Measurements from ENCODE around the gene MSI2.

Gene MSI2

DNA sequence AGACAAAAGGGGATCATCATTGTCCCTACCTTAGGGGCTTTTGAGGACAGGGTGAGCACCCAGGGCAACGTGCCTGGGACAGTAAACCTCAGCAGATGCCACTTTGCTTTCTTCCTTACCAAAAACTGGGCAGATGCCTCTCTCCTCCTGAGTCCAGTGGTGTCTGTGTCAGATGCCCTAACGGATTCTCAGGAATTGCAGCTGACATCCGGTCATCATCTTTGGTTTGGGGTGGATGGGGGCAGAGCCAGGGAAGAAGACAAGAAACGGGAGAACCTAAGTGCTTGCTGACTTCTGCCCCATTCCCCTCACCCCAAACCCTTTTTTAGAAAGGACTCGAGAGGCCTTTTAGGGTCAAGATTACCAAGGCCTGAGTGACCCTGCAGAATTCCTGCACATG is 187.5 kb downstream of the MSI2 start:
- no peaks in the 10 kb centered on the region for H3K27me3 ChIP-seq (ENCODE audit: control insufficient read depth, insufficient read depth, low read length)
- H3K36me3 ChIP-seq (ENCODE audit: control insufficient read depth, low read depth, low read length): no peaks in the 10 kb centered on the region
- H3K4me1 ChIP-seq (ENCODE audit: control insufficient read depth, low read depth, low read length): peaks cover 31% of the 10 kb centered on the region
- H3K9me3 ChIP-seq (ENCODE audit: control insufficient read depth, low read depth, low read length): no peaks in the 10 kb centered on the region
- no peak overlapping the region for H3K27ac ChIP-seq (ENCODE audit: low read length)
- H3K4me3 ChIP-seq (ENCODE audit: low read length): no peak overlapping the region
- no peak overlapping the region for H3K9ac ChIP-seq (ENCODE audit: low read length)

DNA sequence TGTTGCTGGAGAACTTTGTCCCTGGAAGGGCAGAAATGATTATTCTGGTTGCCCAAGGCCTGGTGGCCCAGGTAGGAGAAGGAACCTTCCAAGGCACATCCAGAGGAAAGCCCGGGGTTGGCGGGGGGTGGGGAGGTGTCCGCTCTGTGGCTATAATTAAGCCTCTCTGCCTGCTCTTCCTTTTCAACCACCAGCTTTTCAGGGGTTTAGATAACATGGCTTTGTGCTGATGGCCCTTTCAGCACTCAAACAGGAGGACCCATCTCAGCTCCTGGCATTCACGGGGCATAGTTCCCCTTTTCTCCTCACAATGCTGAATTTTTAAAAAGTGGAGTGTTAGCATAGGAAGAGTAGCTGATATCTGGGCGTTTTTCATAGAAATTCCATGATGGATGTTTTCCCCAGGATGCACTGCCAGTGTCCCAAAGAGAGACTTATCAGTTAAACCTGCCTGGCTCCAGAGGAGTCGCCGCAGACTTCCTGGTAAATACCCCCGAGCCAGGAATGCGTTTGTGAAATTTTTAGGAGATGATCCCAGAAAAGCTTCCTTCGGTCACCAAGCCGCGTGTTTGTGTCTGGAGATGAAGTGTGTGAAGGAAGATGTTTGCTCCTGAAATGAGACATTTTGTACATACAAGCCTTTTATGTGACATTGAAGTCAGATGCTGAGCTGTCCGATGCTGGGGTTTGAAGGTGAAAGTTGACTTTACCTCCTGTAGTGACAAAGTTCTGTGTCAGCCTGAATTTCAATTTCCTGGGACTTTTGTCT is 188.5 kb downstream of the MSI2 start:
- no peak overlapping the region for H3K27ac ChIP-seq (ENCODE audit: low read length)
- H3K9me3 ChIP-seq (ENCODE audit: control insufficient read depth, low read depth, low read length): no peaks in the 10 kb centered on the region
- H3K4me3 ChIP-seq (ENCODE audit: low read length): no peak overlapping the region
- no peaks in the 10 kb centered on the region for H3K36me3 ChIP-seq (ENCODE audit: control insufficient read depth, low read depth, low read length)
- H3K9ac ChIP-seq (ENCODE audit: low read length): no peak overlapping the region
- H3K4me1 ChIP-seq (ENCODE audit: control insufficient read depth, low read depth, low read length): peaks cover 29% of the 10 kb centered on the region
- H3K27me3 ChIP-seq (ENCODE audit: control insufficient read depth, insufficient read depth, low read length): no peaks in the 10 kb centered on the region

DNA sequence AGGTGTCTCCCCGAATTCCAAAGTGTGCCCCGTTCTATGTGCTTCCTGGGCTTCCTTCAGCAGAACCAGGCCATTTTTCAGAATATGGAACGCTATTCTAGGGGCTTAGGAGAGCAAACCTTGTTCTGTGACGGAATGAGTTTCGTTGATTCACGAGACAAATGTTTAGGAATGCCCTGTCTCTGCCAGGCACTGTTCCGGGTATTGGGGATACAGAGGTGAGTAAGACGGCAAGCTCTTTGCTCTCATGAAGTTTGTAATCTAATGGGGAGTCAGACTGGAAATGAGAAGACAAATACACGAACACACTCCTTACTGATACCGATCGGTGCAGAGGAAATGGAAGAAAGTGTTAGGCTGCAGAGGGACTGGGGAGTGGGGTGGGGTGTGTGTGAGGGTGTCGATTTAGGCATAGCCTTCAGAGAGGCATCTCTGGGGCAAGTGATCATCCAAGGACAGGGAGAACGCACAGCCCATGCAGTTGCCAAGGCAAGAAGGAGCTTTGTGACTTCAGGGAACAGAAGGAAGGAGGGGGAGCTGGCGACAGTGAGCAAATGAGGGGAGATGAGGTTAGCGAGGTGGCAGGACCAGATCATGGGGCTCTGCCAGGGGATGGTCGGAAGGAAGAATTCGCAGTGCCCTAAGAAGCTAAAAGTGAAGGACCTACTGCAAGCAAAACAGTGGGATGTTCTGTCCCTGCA is 189.6 kb downstream of the MSI2 start:
- no peaks in the 10 kb centered on the region for H3K36me3 ChIP-seq (ENCODE audit: control insufficient read depth, low read depth, low read length)
- H3K9me3 ChIP-seq (ENCODE audit: control insufficient read depth, low read depth, low read length): no peaks in the 10 kb centered on the region
- no peak overlapping the region for H3K27ac ChIP-seq (ENCODE audit: low read length)
- H3K27me3 ChIP-seq (ENCODE audit: control insufficient read depth, insufficient read depth, low read length): no peaks in the 10 kb centered on the region
- H3K4me1 ChIP-seq (ENCODE audit: control insufficient read depth, low read depth, low read length): peaks cover 22% of the 10 kb centered on the region
- H3K4me3 ChIP-seq (ENCODE audit: low read length): no peak overlapping the region
- H3K9ac ChIP-seq (ENCODE audit: low read length): no peak overlapping the region

DNA sequence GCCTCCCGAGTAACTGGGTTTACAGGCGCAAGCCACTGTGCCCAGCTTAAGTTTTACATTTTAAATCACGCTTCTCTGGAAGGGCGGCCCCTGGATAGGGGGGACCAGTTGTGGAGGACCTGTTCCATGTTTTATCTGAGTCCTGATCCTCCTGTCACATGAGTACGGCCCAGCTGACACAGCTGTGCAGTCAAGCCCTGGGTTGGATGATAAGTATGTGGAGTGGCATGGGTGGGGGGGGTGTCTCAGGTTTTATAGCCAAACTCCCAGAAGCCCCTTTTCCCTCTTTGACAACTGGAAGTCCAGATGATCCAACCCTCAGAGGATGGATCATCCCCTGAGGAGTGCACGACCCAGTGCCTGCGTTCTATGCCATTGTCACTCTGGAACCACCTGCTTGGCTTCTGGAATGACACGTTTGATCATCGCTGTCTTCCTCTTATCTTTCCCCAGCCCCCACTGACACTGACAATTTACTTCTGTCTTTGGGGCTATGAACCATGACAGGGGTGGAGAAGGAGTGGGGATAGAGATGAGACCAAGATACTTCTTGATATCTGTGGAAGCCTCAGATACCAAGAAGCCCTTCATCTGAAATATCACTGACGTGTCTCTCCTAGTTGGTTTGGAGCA is 191.2 kb downstream of the MSI2 start:
- H3K4me3 ChIP-seq (ENCODE audit: low read length): no peak overlapping the region
- peaks cover 11% of the 10 kb centered on the region for H3K4me1 ChIP-seq (ENCODE audit: control insufficient read depth, low read depth, low read length)
- H3K27me3 ChIP-seq (ENCODE audit: control insufficient read depth, insufficient read depth, low read length): no peaks in the 10 kb centered on the region
- H3K27ac ChIP-seq (ENCODE audit: low read length): no peak overlapping the region
- H3K9ac ChIP-seq (ENCODE audit: low read length): no peak overlapping the region
- no peaks in the 10 kb centered on the region for H3K9me3 ChIP-seq (ENCODE audit: control insufficient read depth, low read depth, low read length)
- no peaks in the 10 kb centered on the region for H3K36me3 ChIP-seq (ENCODE audit: control insufficient read depth, low read depth, low read length)

DNA sequence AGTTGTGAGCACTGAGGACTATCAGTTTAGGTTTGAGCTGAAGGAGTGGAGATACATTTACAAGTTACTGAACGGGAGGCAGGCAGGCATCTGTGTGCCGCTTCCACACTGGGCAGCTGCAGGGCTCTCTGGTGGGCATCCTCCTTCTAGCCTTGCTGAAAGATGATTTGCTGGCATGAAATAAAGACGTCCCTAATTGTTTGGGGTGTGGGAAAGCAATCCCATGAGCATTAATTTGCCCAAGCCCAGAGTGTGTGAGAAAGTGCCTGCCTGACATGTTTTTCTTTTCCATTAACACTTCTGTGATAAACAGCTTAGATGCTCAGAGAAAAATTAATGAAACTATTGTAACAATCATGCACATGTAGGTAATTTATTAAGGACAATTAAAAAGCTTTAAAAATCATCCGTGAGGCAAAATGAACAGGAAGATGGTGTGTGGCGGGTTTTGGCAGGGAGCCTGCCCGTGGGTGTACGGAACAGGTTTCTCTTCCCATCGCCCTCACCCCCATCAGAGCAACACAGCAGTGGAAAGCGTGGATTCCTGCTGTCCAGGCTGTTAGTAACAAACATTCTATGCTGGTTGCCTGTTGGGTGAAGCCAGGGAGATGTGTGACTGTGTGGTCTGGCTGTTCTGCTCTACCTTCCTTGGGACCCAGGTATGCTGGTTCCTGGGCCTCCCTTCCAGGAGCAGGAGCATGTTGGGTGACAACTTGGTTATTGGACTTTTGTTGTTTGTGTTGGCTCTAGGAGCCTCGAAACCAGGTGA is 191.9 kb downstream of the MSI2 start:
- H3K27ac ChIP-seq (ENCODE audit: low read length): no peak overlapping the region
- H3K27me3 ChIP-seq (ENCODE audit: control insufficient read depth, insufficient read depth, low read length): no peaks in the 10 kb centered on the region
- H3K9ac ChIP-seq (ENCODE audit: low read length): no peak overlapping the region
- H3K4me1 ChIP-seq (ENCODE audit: control insufficient read depth, low read depth, low read length): peaks cover 8% of the 10 kb centered on the region
- H3K9me3 ChIP-seq (ENCODE audit: control insufficient read depth, low read depth, low read length): no peaks in the 10 kb centered on the region
- no peak overlapping the region for H3K4me3 ChIP-seq (ENCODE audit: low read length)
- H3K36me3 ChIP-seq (ENCODE audit: control insufficient read depth, low read depth, low read length): no peaks in the 10 kb centered on the region

DNA sequence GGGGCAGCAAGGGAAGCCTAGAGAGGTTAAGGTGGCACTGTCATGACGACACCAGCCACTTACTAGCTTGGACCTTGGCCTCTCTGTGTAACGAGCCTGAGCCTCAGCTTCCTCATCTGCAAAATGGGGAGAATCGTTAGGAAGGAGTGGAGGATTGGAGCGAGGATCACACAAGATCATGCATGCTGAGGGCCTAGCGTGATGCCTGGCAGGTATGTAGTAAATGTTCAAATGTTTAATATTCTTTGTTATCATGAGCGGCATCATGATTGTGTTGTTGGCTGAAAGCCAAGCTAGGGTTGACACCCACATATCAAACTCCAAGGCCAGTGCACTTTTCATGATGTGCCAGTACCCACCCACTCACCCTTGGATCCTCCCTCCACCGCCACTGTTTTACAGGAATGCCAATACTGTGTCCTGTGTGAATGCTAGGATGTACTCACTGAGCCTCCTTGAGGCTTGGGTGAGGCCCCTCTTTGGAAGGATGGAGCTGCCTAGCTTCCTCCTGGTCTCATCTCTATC is 192.5 kb downstream of the MSI2 start:
- Histone ChIP-seq H3K4me1 (ENCODE audit: control insufficient read depth, low read depth, low read length) (peaks cover 8% of the 10 kb centered on the region), H3K27ac (ENCODE audit: low read length) (no peak overlapping the region)

DNA sequence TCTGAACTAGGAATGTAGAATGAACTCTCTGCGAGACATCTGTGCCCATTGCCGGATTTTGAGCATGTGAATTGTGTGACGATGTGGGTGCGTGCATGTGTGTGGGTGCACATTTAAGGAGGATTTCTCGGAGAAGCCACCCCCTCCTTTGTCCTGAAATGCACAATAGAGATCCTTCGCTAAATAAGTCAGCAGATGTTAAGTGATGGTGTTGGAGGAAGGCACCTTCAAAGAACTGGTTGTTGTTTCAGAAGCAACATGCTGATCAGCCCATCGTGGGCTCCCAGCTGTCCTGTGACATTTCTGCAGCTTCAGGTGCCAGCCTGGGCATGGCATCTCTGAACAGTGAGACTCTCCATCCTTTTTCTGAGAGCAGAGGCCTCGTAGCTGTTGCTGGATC is 194.9 kb downstream of the MSI2 start:
- Histone ChIP-seq H3K4me3 (ENCODE audit: low read length) (no peak overlapping the region), H3K27me3 (ENCODE audit: control insufficient read depth, insufficient read depth, low read length) (no peaks in the 10 kb centered on the region), H3K9ac (ENCODE audit: low read length) (no peak overlapping the region), H3K27ac (ENCODE audit: low read length) (no peak overlapping the region), H3K9me3 (ENCODE audit: control insufficient read depth, low read depth, low read length) (no peaks in the 10 kb centered on the region), H3K4me1 (ENCODE audit: control insufficient read depth, low read depth, low read length) (peaks cover 8% of the 10 kb centered on the region), H3K36me3 (ENCODE audit: control insufficient read depth, low read depth, low read length) (no peaks in the 10 kb centered on the region)

More for the DNA sequence above, 192.5 kb downstream of the MSI2 start:
- H3K27me3 ChIP-seq (ENCODE audit: control insufficient read depth, insufficient read depth, low read length): no peaks in the 10 kb centered on the region
- no peak overlapping the region for H3K4me3 ChIP-seq (ENCODE audit: low read length)
- no peak overlapping the region for H3K9ac ChIP-seq (ENCODE audit: low read length)
- H3K36me3 ChIP-seq (ENCODE audit: control insufficient read depth, low read depth, low read length): no peaks in the 10 kb centered on the region
- no peaks in the 10 kb centered on the region for H3K9me3 ChIP-seq (ENCODE audit: control insufficient read depth, low read depth, low read length)

DNA sequence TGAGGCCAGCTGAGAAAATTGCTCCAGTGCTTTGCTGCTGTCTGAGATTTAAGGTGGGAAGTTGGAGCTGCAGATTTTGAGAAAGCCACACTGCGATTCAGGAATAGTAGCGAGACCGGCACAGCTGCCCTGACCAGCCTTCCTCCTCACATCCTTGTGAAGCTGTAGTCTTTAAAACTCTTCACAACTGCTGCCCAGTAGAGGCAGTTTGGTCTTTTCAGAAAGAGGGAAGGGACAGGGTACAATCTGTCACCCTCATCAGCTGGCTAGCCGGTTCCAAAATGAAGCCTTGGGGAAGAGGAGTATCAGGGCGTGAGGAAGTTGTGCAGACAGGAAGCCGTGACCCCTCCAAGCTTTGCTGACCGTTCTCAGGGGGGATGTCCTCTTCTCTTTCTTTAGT is 195.3 kb downstream of the MSI2 start:
- Histone ChIP-seq H3K36me3 (ENCODE audit: control insufficient read depth, low read depth, low read length) (no peaks in the 10 kb centered on the region), H3K27me3 (ENCODE audit: control insufficient read depth, insufficient read depth, low read length) (no peaks in the 10 kb centered on the region), H3K4me1 (ENCODE audit: control insufficient read depth, low read depth, low read length) (peaks cover 8% of the 10 kb centered on the region), H3K27ac (ENCODE audit: low read length) (no peak overlapping the region), H3K9me3 (ENCODE audit: control insufficient read depth, low read depth, low read length) (no peaks in the 10 kb centered on the region), H3K4me3 (ENCODE audit: low read length) (no peak overlapping the region), H3K9ac (ENCODE audit: low read length) (no peak overlapping the region)

DNA sequence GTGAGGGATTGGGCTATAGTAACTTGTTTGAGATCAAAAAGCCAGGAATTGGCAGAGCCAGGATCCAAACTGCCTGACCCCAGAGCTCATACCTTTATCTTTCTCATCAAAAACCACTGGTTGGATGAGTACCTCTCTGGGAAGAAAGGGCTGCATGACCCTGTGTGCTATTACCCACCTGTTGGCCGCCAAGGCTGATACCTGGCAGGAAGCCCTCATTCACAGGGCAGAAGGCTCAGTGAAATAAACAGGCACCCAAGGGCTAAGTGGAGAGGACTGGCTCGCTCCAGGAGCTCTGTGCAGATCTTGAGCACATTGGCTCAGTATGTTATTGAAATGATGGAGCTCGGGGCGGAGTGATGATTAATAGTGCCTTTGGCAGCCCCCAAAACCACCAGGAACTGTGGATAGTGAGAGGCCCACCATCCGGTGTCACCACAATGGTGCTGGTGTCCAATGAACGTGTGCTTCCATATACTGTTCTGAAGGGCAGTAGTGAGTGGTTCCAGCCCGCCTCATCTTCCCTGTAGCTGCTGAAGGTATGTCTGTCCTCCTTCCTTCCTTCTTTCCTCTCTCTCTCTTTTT is 197.6 kb downstream of the MSI2 start:
- Histone ChIP-seq H3K27ac (ENCODE audit: low read length) (no peak overlapping the region), H3K4me3 (ENCODE audit: low read length) (no peak overlapping the region), H3K36me3 (ENCODE audit: control insufficient read depth, low read depth, low read length) (no peaks in the 10 kb centered on the region), H3K4me1 (ENCODE audit: control insufficient read depth, low read depth, low read length) (peaks cover 8% of the 10 kb centered on the region), H3K9ac (ENCODE audit: low read length) (no peak overlapping the region), H3K27me3 (ENCODE audit: control insufficient read depth, insufficient read depth, low read length) (no peaks in the 10 kb centered on the region), H3K9me3 (ENCODE audit: control insufficient read depth, low read depth, low read length) (no peaks in the 10 kb centered on the region)

DNA sequence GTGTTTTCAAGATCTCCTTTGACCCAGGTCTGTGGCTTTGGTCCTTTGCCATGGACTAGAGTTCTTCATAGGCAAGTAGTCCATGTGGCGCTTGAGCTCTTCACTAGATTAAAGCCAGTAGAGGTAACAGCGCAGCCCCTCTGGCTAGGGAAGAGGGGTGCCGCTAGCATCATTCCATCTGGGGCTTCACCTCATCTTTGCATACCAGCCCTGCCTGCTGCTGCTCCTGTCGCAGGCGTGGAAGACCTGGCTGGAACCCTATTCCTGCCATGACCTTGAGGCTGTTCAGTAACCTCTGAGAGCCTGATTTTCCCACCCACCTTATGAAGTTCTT is 198.4 kb downstream of the MSI2 start:
- H3K27ac ChIP-seq (ENCODE audit: low read length): no peak overlapping the region
- H3K36me3 ChIP-seq (ENCODE audit: control insufficient read depth, low read depth, low read length): no peaks in the 10 kb centered on the region
- no peaks in the 10 kb centered on the region for H3K9me3 ChIP-seq (ENCODE audit: control insufficient read depth, low read depth, low read length)
- no peak overlapping the region for H3K9ac ChIP-seq (ENCODE audit: low read length)
- no peaks in the 10 kb centered on the region for H3K27me3 ChIP-seq (ENCODE audit: control insufficient read depth, insufficient read depth, low read length)
- no peak overlapping the region for H3K4me3 ChIP-seq (ENCODE audit: low read length)
- peaks cover 8% of the 10 kb centered on the region for H3K4me1 ChIP-seq (ENCODE audit: control insufficient read depth, low read depth, low read length)

Measured in iPS-18a (cell line).